PFSK-1 (cell line): ENCODE data around the gene IFT122.

Experiments used
- FOXP2 ChIP-seq: optimal IDR thresholded peaks from 2 replicates; pipeline ENCODE3; 2011; ENCODE audit warnings: borderline replicate concordance, control low read depth, inconsistent platforms; ENCODE audit not compliant: insufficient read depth; ENCODE audit errors: extremely low read length, extremely low read depth
- POLR2AphosphoS5 ChIP-seq: IDR thresholded peaks from 2 replicates; pipeline ENCODE4 v1.6.1; 2012; ENCODE audit warnings: low read depth, mild to moderate bottlenecking, control low read depth, low read length, moderate library complexity
- REST ChIP-seq, 2 experiments: IDR thresholded peaks; 2 replicates each; pipeline versions ENCODE4 v1.6.1 to v1.8.0; 2011 to 2012; ENCODE audit warnings: low read depth in 2 of 2, low read length in 2 of 2, control low read depth in 1 of 2, inconsistent platforms in 1 of 2, mild to moderate bottlenecking in 1 of 2, moderate library complexity in 1 of 2; ENCODE audit not compliant: insufficient read depth in 1 of 2
- SIN3A ChIP-seq: IDR thresholded peaks from 2 replicates; pipeline ENCODE4 v1.6.1; 2012; ENCODE audit warnings: mild to moderate bottlenecking, low read length, moderate library complexity, borderline replicate concordance; ENCODE audit not compliant: insufficient read depth
- TAF1 ChIP-seq: IDR thresholded peaks from 2 replicates; pipeline ENCODE4 v1.6.1; 2012; ENCODE audit warnings: low read length, control low read depth, borderline replicate concordance; ENCODE audit not compliant: insufficient read depth

DNA sequence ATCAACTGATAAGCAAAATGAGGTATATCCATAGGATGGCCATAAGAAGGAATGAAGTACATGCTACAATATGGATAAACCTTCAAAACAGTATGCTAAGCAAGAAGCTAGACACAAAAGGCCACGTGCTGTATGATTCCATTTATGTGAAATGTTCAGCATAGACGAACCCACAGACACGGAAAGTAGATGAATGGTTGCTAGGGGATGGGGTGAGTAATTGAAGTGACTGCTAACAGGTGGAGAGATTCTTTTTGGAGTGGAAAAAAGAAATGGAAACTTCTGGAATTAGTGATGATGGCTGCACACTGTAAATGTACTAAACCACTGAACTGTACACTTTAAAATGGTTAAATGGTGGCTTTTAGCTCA, 11.0 kb upstream of the IFT122 start:
- TF ChIP-seq REST (IDR thresholded peaks at IDR 0.05; ENCODE audit: insufficient read depth in 1 of 2, low read depth in 2 of 2, low read length in 2 of 2) = no peak
- TF ChIP-seq TAF1 = no peak
- TF ChIP-seq FOXP2 = no peak
- TF ChIP-seq POLR2AphosphoS5 = no peak
- TF ChIP-seq SIN3A = no peak
